ENCODE measurements around the gene ROS1. TPM values are rescaled to one million over a fixed set of nuclear protein-coding genes. Genes with fewer than 3 reads are reported as not detected.
"Not testable (repeated sequence)": the region's sequence is repeated elsewhere in the genome, so short reads cannot be mapped to it uniquely, and the experiment has no call there.

The ROS1 gene
- total RNA-seq, 1 donor from 2014 or later = 5.3 TPM

GRCh38 chr6:117384659-117385058 lies 41.1 kb downstream of the ROS1 start:
- no peak for DNase-seq (ENCODE audit: low read depth)

DNA sequence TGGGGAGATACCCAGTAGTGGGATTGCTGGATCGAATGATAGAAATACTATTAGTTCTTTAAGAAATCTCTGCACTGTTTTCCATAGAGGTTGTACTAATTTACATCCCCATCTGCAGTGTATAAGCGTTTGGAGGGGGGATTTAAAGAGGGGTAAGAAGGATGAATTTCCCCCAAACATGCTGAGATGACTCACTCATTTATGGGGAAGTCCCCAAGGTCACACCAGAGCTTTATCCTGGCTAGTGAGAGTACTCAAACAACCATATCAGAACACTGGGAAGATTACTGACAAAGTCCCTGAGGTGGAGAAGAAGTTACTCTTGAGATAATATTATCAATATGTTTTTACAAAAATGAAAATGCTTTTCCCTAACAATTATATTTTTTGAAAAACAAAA lies 44.0 kb downstream of the ROS1 start:
- no peak for DNase-seq (ENCODE audit: low read depth)

GRCh38 chr6:117380298-117380697 lies 45.4 kb downstream of the ROS1 start:
- no peak for DNase-seq (ENCODE audit: low read depth)

GRCh38 chr6:117375446-117375845 lies 50.3 kb downstream of the ROS1 start:
- DNase-seq (ENCODE audit: low read depth) = no peak

- DNase-seq (ENCODE audit: low read depth) = no peak
Measured at GRCh38 chr6:117373211-117373813, 52.4 kb downstream of the ROS1 start.

- not testable (repeated sequence) for DNase-seq (ENCODE audit: low read depth)
Measured at GRCh38 chr6:117372289-117372688, 53.5 kb downstream of the ROS1 start.

- DNase-seq (ENCODE audit: low read depth) = no peak
Measured at GRCh38 chr6:117371492-117371891, 54.2 kb downstream of the ROS1 start.

DNA sequence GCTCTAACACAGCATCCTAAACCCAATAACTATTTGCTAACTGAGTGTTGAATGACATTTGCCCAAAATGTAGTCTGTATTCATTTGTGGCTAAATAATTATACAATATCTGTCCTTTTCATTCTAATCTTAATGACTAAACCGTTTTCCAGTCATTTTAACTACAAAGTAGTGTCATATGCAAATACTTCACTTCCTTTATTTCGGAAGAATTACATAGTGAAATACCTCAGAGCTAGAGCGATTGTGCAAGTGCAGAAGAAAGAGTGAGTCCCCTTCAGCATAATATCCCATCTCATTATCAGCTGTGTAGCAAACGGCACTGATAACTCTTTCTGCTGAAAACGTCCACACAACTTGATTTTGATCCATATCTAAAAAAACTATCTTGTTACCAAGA lies 66.2 kb downstream of the ROS1 start:
- no peak for DNase-seq (ENCODE audit: low read depth)

GRCh38 chr6:117354671-117355070 lies 71.1 kb downstream of the ROS1 start:
- no peak for DNase-seq (ENCODE audit: low read depth)

- DNase-seq (ENCODE audit: low read depth) = no peak
Measured at GRCh38 chr6:117352466-117353081, 73.2 kb downstream of the ROS1 start.

DNA sequence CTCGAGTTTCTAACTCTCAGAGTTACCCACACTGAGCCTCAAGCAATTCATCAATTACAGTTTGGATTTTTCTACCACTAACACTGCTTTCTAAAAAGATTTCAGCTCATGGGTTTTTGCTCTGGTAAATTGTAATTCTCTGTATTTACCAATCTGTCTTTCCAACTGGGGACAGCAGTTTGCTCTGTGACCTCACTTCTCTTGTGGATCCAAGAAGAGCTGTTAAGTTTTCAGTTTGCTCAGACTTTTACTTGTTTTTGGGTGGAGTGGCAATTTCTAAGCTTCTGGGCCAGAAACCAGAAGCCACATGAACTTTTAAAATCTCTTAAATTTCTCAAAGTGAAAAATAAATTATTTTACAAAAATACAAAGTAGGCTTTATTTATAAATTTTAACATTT lies 74.2 kb downstream of the ROS1 start:
- no peak for DNase-seq (ENCODE audit: low read depth)

- DNase-seq (ENCODE audit: low read depth) = peak; percentile 29
Measured at GRCh38 chr6:117346142-117346930, 79.4 kb downstream of the ROS1 start.

DNA sequence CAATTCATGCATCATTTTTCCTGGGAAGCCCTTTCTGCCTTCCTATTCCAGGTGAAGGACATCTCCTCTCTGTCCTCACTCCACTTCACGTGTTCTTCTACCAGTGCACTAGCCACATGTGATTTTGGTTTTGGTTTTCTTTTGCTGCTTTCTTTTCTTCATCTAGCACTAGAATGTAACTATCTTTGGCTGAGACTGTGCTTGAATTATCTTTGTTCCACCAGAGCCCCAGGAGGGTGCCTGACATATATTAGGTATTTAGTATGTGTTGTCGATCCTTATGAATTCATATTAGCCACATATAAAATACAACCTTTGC lies 80.5 kb downstream of the ROS1 start:
- DNase-seq (ENCODE audit: low read depth) = no peak

GRCh38 chr6:117344444-117345291 lies 81.1 kb downstream of the ROS1 start:
- no peak for DNase-seq (ENCODE audit: low read depth)

DNA sequence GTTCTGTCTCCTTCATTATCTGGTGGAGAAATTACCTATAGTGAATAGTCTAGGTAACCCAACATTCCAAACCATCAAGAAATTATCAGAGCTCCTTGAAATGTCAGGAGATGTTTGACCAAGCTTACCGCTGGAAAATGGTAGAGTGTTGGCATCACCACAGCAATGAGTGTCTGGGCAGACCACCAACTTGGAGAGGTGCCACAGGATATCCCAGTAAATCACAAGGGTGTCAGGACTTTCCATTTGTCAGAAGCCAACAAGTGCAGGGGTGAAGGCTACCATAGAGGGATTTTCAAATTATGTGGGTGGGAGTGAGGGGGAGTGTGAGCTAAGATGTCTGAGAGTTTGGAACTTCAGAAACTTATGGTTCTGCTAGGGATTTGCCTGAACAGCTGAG lies 87.2 kb downstream of the ROS1 start:
- peak; percentile 47 for DNase-seq (ENCODE audit: low read depth)

DNA sequence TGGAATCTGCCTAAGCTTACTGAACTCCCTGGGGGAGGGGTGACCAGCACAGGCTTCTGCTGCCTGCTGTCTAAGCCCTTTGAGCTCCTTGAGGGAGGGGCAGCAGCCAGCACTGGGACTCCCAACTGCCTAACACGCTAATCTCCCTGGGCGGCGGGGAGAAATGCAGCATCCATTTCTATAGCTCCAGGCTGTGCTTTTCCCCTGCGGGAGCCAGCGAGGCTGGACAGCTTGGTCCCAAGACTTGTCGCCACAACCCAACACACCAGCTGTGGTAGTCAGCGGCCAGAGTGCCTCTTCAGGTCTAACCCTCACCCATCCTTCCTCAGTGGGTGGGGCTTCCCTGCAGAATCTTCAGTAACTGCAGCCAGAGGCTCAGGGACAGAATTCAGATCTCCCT lies 95.8 kb downstream of the ROS1 start:
- no peak for DNase-seq (ENCODE audit: low read depth)

GRCh38 chr6:117328500-117328899 lies 97.2 kb downstream of the ROS1 start:
- peak; percentile 60 for DNase-seq (ENCODE audit: low read depth)

DNA sequence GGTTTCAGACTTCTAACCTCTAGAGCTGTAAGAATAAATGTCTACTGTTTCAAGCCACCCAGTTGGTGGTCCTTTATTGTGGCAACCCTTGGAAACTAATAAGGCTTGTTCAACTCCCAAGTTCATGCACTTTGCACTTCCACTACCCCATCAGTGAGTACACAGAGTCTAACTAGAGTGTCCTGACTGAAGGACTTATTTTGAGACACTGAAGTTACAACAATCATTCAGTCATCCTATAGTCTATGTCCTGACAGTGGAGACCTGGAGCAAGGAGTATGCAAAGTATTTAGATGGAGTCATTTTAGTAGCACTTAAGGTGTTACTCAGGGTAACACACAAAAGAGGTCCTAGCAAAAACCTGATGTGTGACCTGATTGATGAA lies 97.7 kb downstream of the ROS1 start:
- DNase-seq (ENCODE audit: low read depth) = no peak

DNA sequence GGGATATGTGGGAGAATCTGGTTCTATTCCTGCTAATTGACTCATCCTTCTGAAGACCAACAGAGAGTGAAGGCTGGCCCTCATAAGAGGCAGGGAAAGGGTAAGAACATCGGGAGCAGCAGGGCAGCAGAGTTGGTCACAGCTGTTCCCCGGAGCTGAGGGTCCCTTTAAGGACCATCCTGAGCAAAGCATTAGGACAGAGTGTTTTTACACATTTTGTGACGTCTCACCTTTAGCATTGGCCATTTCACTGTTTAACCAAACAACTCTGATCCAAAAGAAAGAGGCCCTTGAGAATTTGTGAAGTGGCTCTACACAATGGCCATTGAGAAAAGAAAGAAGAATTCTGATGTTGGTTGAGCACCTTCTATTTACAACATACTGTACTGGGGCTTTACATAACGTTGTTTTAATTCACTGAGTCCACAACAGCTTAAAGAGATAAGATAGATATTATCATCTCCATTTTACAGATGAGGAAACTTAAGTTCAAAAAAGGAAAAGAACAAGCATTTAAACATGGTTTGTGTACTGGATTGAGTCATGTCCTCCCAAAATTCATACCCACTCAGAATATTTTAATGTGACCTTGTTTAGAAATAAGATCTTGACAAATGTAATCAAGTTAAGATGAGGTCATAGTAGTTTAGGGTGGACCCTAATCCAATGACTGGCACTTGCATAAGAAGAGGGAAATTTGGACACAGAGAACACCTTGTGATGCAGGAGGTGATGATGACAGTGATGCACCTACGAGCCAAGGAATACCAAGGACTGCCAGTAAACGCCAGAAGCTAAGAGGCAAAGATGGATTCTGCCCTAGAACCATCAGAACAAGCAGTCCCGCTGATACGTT lies 98.4 kb downstream of the ROS1 start:
- no peak for DNase-seq (ENCODE audit: low read depth)

GRCh38 chr6:117326396-117326795 lies 99.3 kb downstream of the ROS1 start:
- DNase-seq (ENCODE audit: low read depth) = peak; percentile 26

- peak; percentile 64 for DNase-seq (ENCODE audit: low read depth)
Measured at GRCh38 chr6:117317261-117317660, 108.5 kb downstream of the ROS1 start.
